Left ventricle myocardium superior (tissue), 1 donor: ENCODE results near the gene DPYSL5. TPM values are rescaled to one million over a fixed set of nuclear protein-coding genes. Genes with fewer than 3 reads are reported as not detected.
"Not testable (repeated sequence)": the region's sequence is repeated elsewhere in the genome, so short reads cannot be mapped to it uniquely, and the experiment has no call there.

Experiments
- ATAC-seq: fragments of 200-7000 bp; cut with Tn5 transposase; one replicate; pipeline ENCODE4 v1.9.1; 2020; ENCODE audit warnings: mild to moderate bottlenecking, moderate library complexity
- DNase-seq: peaks from one replicate; pipeline ENCODE4 v3.0.0-alpha.2; 2020
- intact Hi-C: fragments of 100-400 bp; cut with micrococcal nuclease; formaldehyde crosslinking; loops from one replicate; pipeline ENCODE4 v1.11.0; 2022
- long read RNA-seq: library from polyadenylated mRNA; unstranded; transcript quantifications from one replicate; pipeline ENCODE4 v2.0.0, GENCODE V29; 2021
- total RNA-seq: library from RNA; stranded (reverse); fragmentation: NEBNext Ultra II Directional; extraction: Animal tissue kit (Norgen Biotek cat#: 25700); gene quantifications from one replicate; pipeline ENCODE4 v1.2.1, GENCODE V29; 2021
- donor health status: DM: no; HTN: yes; CAD: no; lungs with severe emphysema.

Gene DPYSL5
- not detected for total RNA-seq
- long read RNA-seq: 0 reads

GRCh38 chr2:26847655-26848335 is at the start of gene DPYSL5:
DPYSL5 (plus strand) TSS chr2:26848132; CDS start chr2:26898500, 50,368 bp downstream.
- ATAC-seq: no peak
- intact Hi-C loops: loop anchor here (5.0 kb wide), 1 partner anchor 80 kb away; no protein-coding TSS in a partner anchor
- peak; percentile 31 for DNase-seq

- DNase-seq (no peak), ATAC-seq (no peak)
- intact Hi-C loops: no loop called here
Observed at GRCh38 chr2:26801328-26801727, 46.6 kb upstream of the DPYSL5 start.

GRCh38 chr2:26801796-26802195 is 46.1 kb upstream of the DPYSL5 start:
- ATAC-seq: no peak
- intact Hi-C loops: no loop called here

GRCh38 chr2:26805241-26805676 is 42.7 kb upstream of the DPYSL5 start:
- DNase-seq: no peak
- intact Hi-C loops: no loop called here
- ATAC-seq: no peak

More at GRCh38 chr2:26801796-26802195, 46.1 kb upstream of the DPYSL5 start:
- no peak for DNase-seq

GRCh38 chr2:26807788-26808460 is 40.0 kb upstream of the DPYSL5 start:
- intact Hi-C loops: no loop called here
- ATAC-seq: no peak

GRCh38 chr2:26809211-26809610 is 38.7 kb upstream of the DPYSL5 start:
- no peak for DNase-seq
- no peak for ATAC-seq

More at GRCh38 chr2:26807788-26808460, 40.0 kb upstream of the DPYSL5 start:
- no peak for DNase-seq

GRCh38 chr2:26809876-26810577 is 37.9 kb upstream of the DPYSL5 start:
- DNase-seq: no peak

More at GRCh38 chr2:26809211-26809610, 38.7 kb upstream of the DPYSL5 start:
- intact Hi-C loops: no loop called here

GRCh38 chr2:26811261-26811660 is 36.7 kb upstream of the DPYSL5 start:
- intact Hi-C loops: no loop called here
- no peak for ATAC-seq

More at GRCh38 chr2:26809876-26810577, 37.9 kb upstream of the DPYSL5 start:
- no peak for ATAC-seq
- intact Hi-C loops: no loop called here

GRCh38 chr2:26811791-26812694 is 35.9 kb upstream of the DPYSL5 start:
- no peak for ATAC-seq
- intact Hi-C loops: no loop called here
- no peak for DNase-seq

More at GRCh38 chr2:26811261-26811660, 36.7 kb upstream of the DPYSL5 start:
- no peak for DNase-seq

- no peak for ATAC-seq
- intact Hi-C loops: no loop called here
Observed at GRCh38 chr2:26812731-26813130, 35.2 kb upstream of the DPYSL5 start.

GRCh38 chr2:26814072-26814765 is 33.7 kb upstream of the DPYSL5 start:
- DNase-seq, ATAC-seq, intact Hi-C loops: not testable (repeated sequence)

More at GRCh38 chr2:26812731-26813130, 35.2 kb upstream of the DPYSL5 start:
- DNase-seq: no peak

- intact Hi-C loops: no loop called here
- ATAC-seq (no peak), DNase-seq (no peak)
Observed at GRCh38 chr2:26816893-26817292, 31.0 kb upstream of the DPYSL5 start.

- ATAC-seq (no peak), DNase-seq (no peak)
- intact Hi-C loops: no loop called here
Observed at GRCh38 chr2:26818255-26818654, 29.7 kb upstream of the DPYSL5 start.

- intact Hi-C loops: no loop called here
- ATAC-seq: no peak
Observed at GRCh38 chr2:26818972-26819371, 29.0 kb upstream of the DPYSL5 start.

GRCh38 chr2:26820932-26821331 is 27.0 kb upstream of the DPYSL5 start:
- ATAC-seq (no peak), DNase-seq (no peak)
- intact Hi-C loops: no loop called here

More at GRCh38 chr2:26818972-26819371, 29.0 kb upstream of the DPYSL5 start:
- no peak for DNase-seq

GRCh38 chr2:26822877-26823276 is 25.1 kb upstream of the DPYSL5 start:
- intact Hi-C loops: no loop called here
- ATAC-seq (no peak), DNase-seq (no peak)

GRCh38 chr2:26838121-26838906 is 9.6 kb upstream of the DPYSL5 start:
- intact Hi-C loops: no loop called here
- DNase-seq (no peak), ATAC-seq (no peak)
